Measurements from ENCODE around the gene SLC38A9. TPM values are rescaled to one million over a fixed set of nuclear protein-coding genes. Genes with fewer than 3 reads are reported as not detected.

Gene SLC38A9
- total RNA-seq, 1 experiment from 2014 or later = 27.0 TPM

DNA sequence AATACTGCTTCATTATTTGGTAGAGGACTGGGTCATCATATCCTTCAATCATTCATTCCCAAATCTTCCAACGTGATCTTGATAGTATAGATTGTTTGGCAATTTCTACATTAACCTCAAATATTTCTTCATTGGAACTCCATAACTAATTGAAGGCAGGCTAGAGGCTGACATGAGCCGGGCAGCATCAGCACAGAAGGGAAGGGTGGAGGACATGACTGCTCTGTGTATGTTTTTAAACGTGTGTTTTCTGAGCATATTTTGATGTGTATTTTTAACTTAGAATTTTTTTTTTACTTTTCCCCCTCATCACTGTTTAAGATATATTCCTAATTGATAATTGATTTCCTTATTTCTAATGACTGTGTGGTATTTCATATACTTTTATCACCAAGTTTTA lies 38.4 kb upstream of the SLC38A9 start:
- CTCF ChIA-PET = no interaction called here
- TF ChIP-seq, protein P1, sequence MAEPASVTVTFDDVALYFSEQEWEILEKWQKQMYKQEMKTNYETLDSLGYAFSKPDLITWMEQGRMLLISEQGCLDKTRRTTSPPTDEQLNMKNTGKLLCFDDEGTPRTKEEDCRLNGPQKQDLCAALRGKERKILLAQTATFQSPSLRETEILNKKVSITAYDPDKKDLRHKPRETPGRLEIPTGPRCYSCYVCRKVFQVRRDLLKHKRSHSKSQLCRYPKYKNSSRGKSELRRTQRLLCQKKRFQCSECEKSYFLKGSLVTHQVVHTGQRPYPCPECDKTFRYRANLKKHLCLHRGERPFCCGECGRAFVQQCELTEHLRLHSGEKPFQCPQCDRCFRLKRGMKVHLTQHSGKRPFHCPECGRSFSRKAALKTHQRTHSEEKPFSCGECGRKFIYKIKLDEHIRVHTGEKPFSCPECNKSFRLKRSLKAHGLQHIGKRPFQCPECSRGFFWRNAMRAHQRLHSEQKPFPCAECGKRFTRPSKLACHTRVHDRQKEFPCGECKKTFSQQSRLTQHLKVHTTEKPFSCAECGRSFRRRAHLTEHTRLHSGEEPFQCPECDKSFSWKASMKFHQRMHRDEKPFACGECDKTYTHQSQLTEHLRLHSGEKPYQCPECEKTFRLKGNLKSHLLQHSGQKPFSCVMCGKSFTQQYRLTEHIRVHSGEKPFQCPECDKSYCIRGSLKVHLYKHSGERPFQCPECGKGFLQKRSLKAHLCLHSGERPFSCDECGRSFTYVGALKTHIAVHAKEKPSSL (CRISPR knock-in tag; conservative IDR thresholded peaks at IDR 0.05) = no peak
- no peak for TF ChIP-seq MYBL2 (CRISPR knock-in tag; IDR thresholded peaks at IDR 0.05)
- TF ChIP-seq, protein P2, sequence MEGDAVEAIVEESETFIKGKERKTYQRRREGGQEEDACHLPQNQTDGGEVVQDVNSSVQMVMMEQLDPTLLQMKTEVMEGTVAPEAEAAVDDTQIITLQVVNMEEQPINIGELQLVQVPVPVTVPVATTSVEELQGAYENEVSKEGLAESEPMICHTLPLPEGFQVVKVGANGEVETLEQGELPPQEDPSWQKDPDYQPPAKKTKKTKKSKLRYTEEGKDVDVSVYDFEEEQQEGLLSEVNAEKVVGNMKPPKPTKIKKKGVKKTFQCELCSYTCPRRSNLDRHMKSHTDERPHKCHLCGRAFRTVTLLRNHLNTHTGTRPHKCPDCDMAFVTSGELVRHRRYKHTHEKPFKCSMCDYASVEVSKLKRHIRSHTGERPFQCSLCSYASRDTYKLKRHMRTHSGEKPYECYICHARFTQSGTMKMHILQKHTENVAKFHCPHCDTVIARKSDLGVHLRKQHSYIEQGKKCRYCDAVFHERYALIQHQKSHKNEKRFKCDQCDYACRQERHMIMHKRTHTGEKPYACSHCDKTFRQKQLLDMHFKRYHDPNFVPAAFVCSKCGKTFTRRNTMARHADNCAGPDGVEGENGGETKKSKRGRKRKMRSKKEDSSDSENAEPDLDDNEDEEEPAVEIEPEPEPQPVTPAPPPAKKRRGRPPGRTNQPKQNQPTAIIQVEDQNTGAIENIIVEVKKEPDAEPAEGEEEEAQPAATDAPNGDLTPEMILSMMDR (IDR thresholded peaks at IDR 0.05) = no peak
- TF ChIP-seq, protein P3, sequence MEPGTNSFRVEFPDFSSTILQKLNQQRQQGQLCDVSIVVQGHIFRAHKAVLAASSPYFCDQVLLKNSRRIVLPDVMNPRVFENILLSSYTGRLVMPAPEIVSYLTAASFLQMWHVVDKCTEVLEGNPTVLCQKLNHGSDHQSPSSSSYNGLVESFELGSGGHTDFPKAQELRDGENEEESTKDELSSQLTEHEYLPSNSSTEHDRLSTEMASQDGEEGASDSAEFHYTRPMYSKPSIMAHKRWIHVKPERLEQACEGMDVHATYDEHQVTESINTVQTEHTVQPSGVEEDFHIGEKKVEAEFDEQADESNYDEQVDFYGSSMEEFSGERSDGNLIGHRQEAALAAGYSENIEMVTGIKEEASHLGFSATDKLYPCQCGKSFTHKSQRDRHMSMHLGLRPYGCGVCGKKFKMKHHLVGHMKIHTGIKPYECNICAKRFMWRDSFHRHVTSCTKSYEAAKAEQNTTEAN (CRISPR knock-in tag; IDR thresholded peaks at IDR 0.05) = no peak

DNA sequence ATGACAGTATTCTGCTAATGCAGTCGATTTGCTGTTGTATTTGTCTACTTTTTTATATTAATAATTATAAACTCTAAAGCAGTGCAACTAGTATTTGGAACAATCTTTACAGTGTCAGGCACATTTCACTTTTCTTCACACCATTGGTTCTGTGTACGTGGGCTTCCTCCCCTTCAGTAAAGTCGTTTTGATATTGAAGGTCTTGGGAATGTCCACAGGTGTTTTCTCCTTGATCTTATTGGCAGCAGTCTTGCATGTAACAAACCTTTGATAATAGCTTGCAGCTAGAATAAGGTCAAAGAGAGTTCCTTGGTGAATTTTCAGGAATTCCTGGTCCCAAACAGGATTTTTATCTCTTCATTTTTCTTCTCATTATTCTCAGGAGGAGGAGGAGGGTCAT lies 37.9 kb upstream of the SLC38A9 start:
- Mint-ChIP-seq H3K36me3 (no peaks in the 10 kb centered on the region), H3K9me3 (peaks cover 3% of the 10 kb centered on the region; the same call in 1 of the 2 replicates), H3K4me3 (no peak overlapping the region), H3K27me3 (ENCODE audit: low read depth) (no peaks in the 10 kb centered on the region), H3K27ac (no peak overlapping the region), H3K4me1 (peaks cover 10% of the 10 kb centered on the region)
- ChIA-PET POLR2A (no interaction called here), CTCF (interaction anchor here (0.9 kb wide), 1 partner anchor 563 kb away, joined by 6 read pairs; no protein-coding TSS in a partner anchor)
- DNase-seq (ENCODE audit: low spot score) (no peak), ATAC-seq (no peak)
- TF ChIP-seq FOXJ3 (CRISPR knock-in tag; IDR thresholded peaks at IDR 0.05; ENCODE audit: borderline replicate concordance) = no peak
- no peak for TF ChIP-seq NFATC4 (CRISPR knock-in tag; IDR thresholded peaks at IDR 0.05)
- no peak for TF ChIP-seq TP53 (CRISPR knock-in tag; IDR thresholded peaks at IDR 0.05)
- TF ChIP-seq GABPB1 (CRISPR knock-in tag; IDR thresholded peaks at IDR 0.05) = no peak
- no peak for TF ChIP-seq NR3C1 (CRISPR knock-in tag; conservative IDR thresholded peaks at IDR 0.05; ENCODE audit: low read depth)
- TF ChIP-seq, protein P4, sequence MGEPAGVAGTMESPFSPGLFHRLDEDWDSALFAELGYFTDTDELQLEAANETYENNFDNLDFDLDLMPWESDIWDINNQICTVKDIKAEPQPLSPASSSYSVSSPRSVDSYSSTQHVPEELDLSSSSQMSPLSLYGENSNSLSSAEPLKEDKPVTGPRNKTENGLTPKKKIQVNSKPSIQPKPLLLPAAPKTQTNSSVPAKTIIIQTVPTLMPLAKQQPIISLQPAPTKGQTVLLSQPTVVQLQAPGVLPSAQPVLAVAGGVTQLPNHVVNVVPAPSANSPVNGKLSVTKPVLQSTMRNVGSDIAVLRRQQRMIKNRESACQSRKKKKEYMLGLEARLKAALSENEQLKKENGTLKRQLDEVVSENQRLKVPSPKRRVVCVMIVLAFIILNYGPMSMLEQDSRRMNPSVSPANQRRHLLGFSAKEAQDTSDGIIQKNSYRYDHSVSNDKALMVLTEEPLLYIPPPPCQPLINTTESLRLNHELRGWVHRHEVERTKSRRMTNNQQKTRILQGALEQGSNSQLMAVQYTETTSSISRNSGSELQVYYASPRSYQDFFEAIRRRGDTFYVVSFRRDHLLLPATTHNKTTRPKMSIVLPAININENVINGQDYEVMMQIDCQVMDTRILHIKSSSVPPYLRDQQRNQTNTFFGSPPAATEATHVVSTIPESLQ (CRISPR knock-in tag; IDR thresholded peaks at IDR 0.05) = no peak
- TF ChIP-seq, protein P5, sequence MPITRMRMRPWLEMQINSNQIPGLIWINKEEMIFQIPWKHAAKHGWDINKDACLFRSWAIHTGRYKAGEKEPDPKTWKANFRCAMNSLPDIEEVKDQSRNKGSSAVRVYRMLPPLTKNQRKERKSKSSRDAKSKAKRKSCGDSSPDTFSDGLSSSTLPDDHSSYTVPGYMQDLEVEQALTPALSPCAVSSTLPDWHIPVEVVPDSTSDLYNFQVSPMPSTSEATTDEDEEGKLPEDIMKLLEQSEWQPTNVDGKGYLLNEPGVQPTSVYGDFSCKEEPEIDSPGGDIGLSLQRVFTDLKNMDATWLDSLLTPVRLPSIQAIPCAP (CRISPR knock-in tag; IDR thresholded peaks at IDR 0.05) = no peak
- no peak for TF ChIP-seq ZNF219 (CRISPR knock-in tag; IDR thresholded peaks at IDR 0.05; ENCODE audit: borderline replicate concordance)
- no peak for TF ChIP-seq SMAD3 (CRISPR knock-in tag; IDR thresholded peaks at IDR 0.05; ENCODE audit: borderline replicate concordance)
- TF ChIP-seq, protein P1 (CRISPR knock-in tag; conservative IDR thresholded peaks at IDR 0.05) = no peak

More for the DNA sequence above, 38.4 kb upstream of the SLC38A9 start:
- DNase-seq (ENCODE audit: low spot score) = no peak
- POLR2A ChIA-PET = no interaction called here
- Mint-ChIP-seq H3K4me1 (peaks cover 10% of the 10 kb centered on the region), H3K4me3 (no peak overlapping the region), H3K36me3 (no peaks in the 10 kb centered on the region), H3K27ac (no peak overlapping the region), H3K9me3 (peaks cover 3% of the 10 kb centered on the region; the same call in 1 of the 2 replicates), H3K27me3 (ENCODE audit: low read depth) (no peaks in the 10 kb centered on the region)
- no peak for ATAC-seq

Data from WTC11 (cell line).